Measurements from ENCODE around the gene TECTA. TPM values are rescaled to one million over a fixed set of nuclear protein-coding genes. Genes with fewer than 3 reads are reported as not detected.

Gene TECTA
- total RNA-seq, 4 donors from 2014 or later = 0.87 to 3.1 (median 2.0) TPM

GRCh38 chr11:121099364-121099763 lies 1.7 kb upstream of the TECTA start:
- TF ChIP-seq CTCF (IDR thresholded peaks at IDR 0.05) (no peak), EP300 (IDR thresholded peaks at IDR 0.05) (no peak), POLR2A (IDR thresholded peaks at IDR 0.05) (no peak)
- WGBS, 2 donors = 83 to 96% methylated on average over 4 of the region's 4 CpGs

GRCh38 chr11:121099885-121100284 lies 1.2 kb upstream of the TECTA start:
- TF ChIP-seq CTCF (IDR thresholded peaks at IDR 0.05) = no peak
- no peak for TF ChIP-seq POLR2A (IDR thresholded peaks at IDR 0.05)
- TF ChIP-seq EP300 (IDR thresholded peaks at IDR 0.05) = no peak
- DNase-seq (ENCODE audit: low spot score in 2 of 2) = no peak
- Histone ChIP-seq H3K9me3 (no peaks in the 10 kb centered on the region), H3K36me3 (no peaks in the 10 kb centered on the region), H3K4me1 (peaks cover 0 to 16% (median 0%) of the 10 kb centered on the region in 4 donors), H3K27ac (no peak overlapping the region), H3K4me3 (no peak overlapping the region), H3K27me3 (no peaks in the 10 kb centered on the region)
- 50 to 59% methylated on average over 4 of the region's 4 CpGs for WGBS, 2 donors

More at GRCh38 chr11:121099364-121099763, 1.7 kb upstream of the TECTA start:
- H3K27me3 ChIP-seq = no peaks in the 10 kb centered on the region
- no peaks in the 10 kb centered on the region for H3K9me3 ChIP-seq
- no peak overlapping the region for H3K4me3 ChIP-seq
- no peaks in the 10 kb centered on the region for H3K36me3 ChIP-seq
- no peak overlapping the region for H3K27ac ChIP-seq
- H3K4me1 ChIP-seq = peaks cover 0 to 11% (median 0%) of the 10 kb centered on the region in 4 donors
- DNase-seq (ENCODE audit: low spot score in 2 of 2) = no peak

- DNase-seq (ENCODE audit: low spot score in 2 of 2) = no peak
- no peak for TF ChIP-seq CTCF (IDR thresholded peaks at IDR 0.05)
- no peak for TF ChIP-seq POLR2A (IDR thresholded peaks at IDR 0.05)
- TF ChIP-seq EP300 (IDR thresholded peaks at IDR 0.05) = no peak
- H3K27ac ChIP-seq = peak overlapping the region in 1 of 4 donors; percentile 51
These were observed 3.3 kb downstream of the TECTA start for GRCh38 chr11:121104312-121104762.

GRCh38 chr11:121105063-121105480 lies 4.0 kb downstream of the TECTA start:
- WGBS, 2 donors = 19 to 22% methylated on average over 4 of the region's 4 CpGs
- H3K27ac ChIP-seq = peak overlapping the region in 1 of 4 donors; percentile 51
- no peaks in the 10 kb centered on the region for H3K27me3 ChIP-seq
- DNase-seq (ENCODE audit: low spot score in 2 of 2) = peak; percentile 41 to 59
- peaks cover 0 to 27% (median 1%) of the 10 kb centered on the region in 4 donors for H3K4me1 ChIP-seq
- H3K9me3 ChIP-seq = no peaks in the 10 kb centered on the region
- TF ChIP-seq CTCF (IDR thresholded peaks at IDR 0.05) (no peak), EP300 (IDR thresholded peaks at IDR 0.05) (peak in 1 of 2 donors; percentile 65), POLR2A (IDR thresholded peaks at IDR 0.05) (no peak)
- H3K36me3 ChIP-seq = no peaks in the 10 kb centered on the region
- no peak overlapping the region for H3K4me3 ChIP-seq

More at GRCh38 chr11:121104312-121104762, 3.3 kb downstream of the TECTA start:
- H3K4me1 ChIP-seq = peaks cover 0 to 27% (median 1%) of the 10 kb centered on the region in 4 donors
- no peak overlapping the region for H3K4me3 ChIP-seq
- H3K36me3 ChIP-seq = no peaks in the 10 kb centered on the region
- 58 to 66% methylated on average over 9 of the region's 9 CpGs for WGBS, 2 donors
- H3K27me3 ChIP-seq = no peaks in the 10 kb centered on the region
- no peaks in the 10 kb centered on the region for H3K9me3 ChIP-seq

- no peaks in the 10 kb centered on the region for H3K9me3 ChIP-seq
- H3K4me3 ChIP-seq = no peak overlapping the region
- H3K4me1 ChIP-seq = peaks cover 0 to 25% (median 1%) of the 10 kb centered on the region in 4 donors
- 71 to 77% methylated on average over 6 of the region's 6 CpGs for WGBS, 2 donors
- no peak for DNase-seq (ENCODE audit: low spot score in 2 of 2)
- no peaks in the 10 kb centered on the region for H3K27me3 ChIP-seq
- TF ChIP-seq POLR2A (IDR thresholded peaks at IDR 0.05) (no peak), CTCF (IDR thresholded peaks at IDR 0.05) (no peak), EP300 (IDR thresholded peaks at IDR 0.05) (no peak)
- no peak overlapping the region for H3K27ac ChIP-seq
- H3K36me3 ChIP-seq = no peaks in the 10 kb centered on the region
These were observed 4.6 kb downstream of the TECTA start for GRCh38 chr11:121105481-121106195.

Data from tibial nerve (tissue), 4 donors.